Measurements from ENCODE around the gene DGKE. TPM values are rescaled to one million over a fixed set of nuclear protein-coding genes. Genes with fewer than 3 reads are reported as not detected.

The DGKE gene
- total RNA-seq, 1 donor from 2014 or later: 2.8 TPM

- no peaks in the 10 kb centered on the region for H3K36me3 Mint-ChIP-seq (ENCODE audit: unreplicated experiment)
- H3K27ac Mint-ChIP-seq (ENCODE audit: unreplicated experiment): no peak overlapping the region
- TF ChIP-seq CTCF (IDR thresholded peaks at IDR 0.05; ENCODE audit: partially characterized antibody, unreplicated experiment): no peak
- no peaks in the 10 kb centered on the region for H3K9me3 Mint-ChIP-seq (ENCODE audit: unreplicated experiment)
- DNase-seq: no peak
- H3K4me1 Mint-ChIP-seq (ENCODE audit: low read depth, unreplicated experiment): no peaks in the 10 kb centered on the region
- H3K4me3 Mint-ChIP-seq (ENCODE audit: unreplicated experiment): no peak overlapping the region
- no peaks in the 10 kb centered on the region for H3K27me3 Mint-ChIP-seq (ENCODE audit: unreplicated experiment)
Measured at GRCh38 chr17:56868716-56869115, 34.8 kb downstream of the DGKE start.

GRCh38 chr17:56870081-56870651 lies 36.2 kb downstream of the DGKE start:
- H3K4me1 Mint-ChIP-seq (ENCODE audit: low read depth, unreplicated experiment): no peaks in the 10 kb centered on the region
- no peaks in the 10 kb centered on the region for H3K27me3 Mint-ChIP-seq (ENCODE audit: unreplicated experiment)
- no peak for DNase-seq
- H3K9me3 Mint-ChIP-seq (ENCODE audit: unreplicated experiment): no peaks in the 10 kb centered on the region
- H3K4me3 Mint-ChIP-seq (ENCODE audit: unreplicated experiment): no peak overlapping the region
- H3K27ac Mint-ChIP-seq (ENCODE audit: unreplicated experiment): no peak overlapping the region
- TF ChIP-seq CTCF (IDR thresholded peaks at IDR 0.05; ENCODE audit: partially characterized antibody, unreplicated experiment): no peak
- no peaks in the 10 kb centered on the region for H3K36me3 Mint-ChIP-seq (ENCODE audit: unreplicated experiment)

- Mint-ChIP-seq H3K27me3 (ENCODE audit: unreplicated experiment) (no peaks in the 10 kb centered on the region), H3K27ac (ENCODE audit: unreplicated experiment) (no peak overlapping the region), H3K36me3 (ENCODE audit: unreplicated experiment) (no peaks in the 10 kb centered on the region), H3K4me1 (ENCODE audit: low read depth, unreplicated experiment) (no peaks in the 10 kb centered on the region), H3K4me3 (ENCODE audit: unreplicated experiment) (no peak overlapping the region), H3K9me3 (ENCODE audit: unreplicated experiment) (no peaks in the 10 kb centered on the region)
- no peak for TF ChIP-seq CTCF (IDR thresholded peaks at IDR 0.05; ENCODE audit: partially characterized antibody, unreplicated experiment)
- no peak for DNase-seq
Measured at GRCh38 chr17:56876766-56877179, 42.8 kb downstream of the DGKE start.

DNA sequence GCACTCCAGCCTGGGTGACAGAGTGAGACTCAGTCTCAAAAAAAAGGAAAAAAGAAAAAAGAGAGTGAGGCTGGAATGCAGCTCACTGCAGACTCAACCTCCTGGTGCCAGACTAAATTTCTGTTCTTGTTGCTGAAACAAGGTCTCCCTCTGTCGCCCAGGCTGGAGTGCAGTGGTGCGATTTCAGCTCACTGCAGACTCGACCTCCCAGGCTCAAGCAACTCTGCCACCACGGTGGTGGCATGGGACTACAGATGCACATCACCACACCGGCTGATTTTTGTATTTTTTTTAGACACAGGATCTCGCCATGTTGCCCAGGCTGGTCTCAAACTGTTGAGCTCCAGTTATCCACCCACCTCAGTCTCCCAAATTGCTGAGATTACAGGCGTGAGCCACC lies 45.3 kb downstream of the DGKE start:
- no peaks in the 10 kb centered on the region for H3K36me3 Mint-ChIP-seq (ENCODE audit: unreplicated experiment)
- H3K4me3 Mint-ChIP-seq (ENCODE audit: unreplicated experiment): no peak overlapping the region
- no peak for TF ChIP-seq CTCF (IDR thresholded peaks at IDR 0.05; ENCODE audit: partially characterized antibody, unreplicated experiment)
- no peaks in the 10 kb centered on the region for H3K4me1 Mint-ChIP-seq (ENCODE audit: low read depth, unreplicated experiment)
- DNase-seq: no peak
- no peak overlapping the region for H3K27ac Mint-ChIP-seq (ENCODE audit: unreplicated experiment)
- H3K9me3 Mint-ChIP-seq (ENCODE audit: unreplicated experiment): no peaks in the 10 kb centered on the region
- H3K27me3 Mint-ChIP-seq (ENCODE audit: unreplicated experiment): peaks cover 1% of the 10 kb centered on the region

DNA sequence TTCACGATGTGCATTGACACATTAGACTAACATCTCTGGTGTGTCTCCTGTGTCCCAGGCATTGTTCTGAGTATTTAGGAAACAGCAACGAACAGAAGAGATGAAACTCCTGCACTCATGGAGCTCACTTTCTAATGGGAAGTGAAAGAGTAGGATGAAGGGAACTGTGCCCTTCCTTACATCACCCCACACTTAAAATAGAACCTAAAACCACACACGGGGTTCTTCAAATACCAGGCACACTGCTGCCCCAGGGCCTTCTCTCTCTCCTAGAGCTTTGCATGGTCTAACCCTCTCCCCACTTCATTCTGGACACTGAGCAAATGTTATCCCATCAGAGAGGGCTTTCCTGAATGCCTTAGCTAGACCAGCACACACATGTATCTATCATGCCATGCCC lies 46.2 kb downstream of the DGKE start:
- H3K4me1 Mint-ChIP-seq (ENCODE audit: low read depth, unreplicated experiment): no peaks in the 10 kb centered on the region
- H3K4me3 Mint-ChIP-seq (ENCODE audit: unreplicated experiment): no peak overlapping the region
- H3K9me3 Mint-ChIP-seq (ENCODE audit: unreplicated experiment): no peaks in the 10 kb centered on the region

More for the DNA sequence above, 46.2 kb downstream of the DGKE start:
- DNase-seq: no peak
- Mint-ChIP-seq H3K36me3 (ENCODE audit: unreplicated experiment) (no peaks in the 10 kb centered on the region), H3K27me3 (ENCODE audit: unreplicated experiment) (peaks cover 1% of the 10 kb centered on the region), H3K27ac (ENCODE audit: unreplicated experiment) (no peak overlapping the region)
- TF ChIP-seq CTCF (IDR thresholded peaks at IDR 0.05; ENCODE audit: partially characterized antibody, unreplicated experiment): no peak
